H1 (cell line): ENCODE measurements around the gene PLEKHG3. TPM values are rescaled to one million over a fixed set of nuclear protein-coding genes. Genes with fewer than 3 reads are reported as not detected.

Experiments used
- CBX8 ChIP-seq: fragments of 300-800, 300-1000 bp; sonication (generic); IDR thresholded peaks from 2 replicates; pipeline ENCODE4 v1.7.1; 2016; ENCODE audit warnings: low read depth, low read length, borderline replicate concordance
- CEBPB ChIP-seq: IDR thresholded peaks from 2 replicates; pipeline ENCODE4 v1.6.1; 2012; ENCODE audit warnings: low read depth, low read length
- CHD2 ChIP-seq: IDR thresholded peaks from 2 replicates; pipeline ENCODE4 v1.6.1; 2012; ENCODE audit warnings: low read length, improper control_type of control experiment
- JUN ChIP-seq: IDR thresholded peaks from 2 replicates; pipeline ENCODE4 v1.6.1; 2011; ENCODE audit warnings: low read depth, mild to moderate bottlenecking, improper control_type of control experiment, low read length
- PHF8 ChIP-seq: fragments of 200-600 bp; sonication (generic); conservative IDR thresholded peaks from 2 replicates; pipeline ENCODE4 v1.7.1; 2012; ENCODE audit warnings: low read depth, mild to moderate bottlenecking, inconsistent platforms, low read length, moderate library complexity
- TAF7 ChIP-seq: optimal IDR thresholded peaks from 2 replicates; pipeline ENCODE3; 2011; ENCODE audit warnings: low read depth, mild to moderate bottlenecking, inconsistent platforms, low read length, moderate library complexity, borderline replicate concordance
- TEAD4 ChIP-seq: IDR thresholded peaks from 2 replicates; pipeline ENCODE4 v1.6.1; 2012; ENCODE audit warnings: low read depth, low read length, inconsistent platforms, mixed read lengths
- USF2 ChIP-seq: IDR thresholded peaks from 2 replicates; pipeline ENCODE4 v1.6.1; 2011; ENCODE audit warnings: low read length, improper control_type of control experiment
- polyA plus RNA-seq, 7 experiments: library from polyadenylated mRNA; depleted of rRNA in 3 of 7; stranded (reverse) in 5 of 7; unstranded in 2 of 7; fragments of >200 nt in 5 of 7; fragments of 200-250 nt in 2 of 7; gene quantifications; 1 replicate in 5 of 7; 2 replicates in 1 of 7; 4 replicates in 1 of 7; pipeline versions ENCODE4 v1.2.1 to v1.2.3, GENCODE V29; 2011 to 2013; ENCODE audit warnings: missing spikeins in 2 of 7, mixed read lengths in 2 of 7
- total RNA-seq: library from RNA; stranded (reverse); fragmentation: NEBNext Ultra II Directional; extraction: Animal tissue kit (Norgen Biotek cat#: 25700); gene quantifications from 2 replicates; pipeline ENCODE4 v1.2.1, GENCODE V29; 2021

Gene PLEKHG3
- total and polyA plus RNA-seq, 2 of the 8 experiments (the other 6 are each of a cell fraction or from before 2014, with no cell fraction given): 43.4 to 90.6 TPM

GRCh38 chr14:64746298-64747250 is 42.4 kb downstream of the PLEKHG3 start (continued):
- TF ChIP-seq USF2 (no peak), JUN (no peak), TEAD4 (no peak), TAF7 (no peak), PHF8 (no peak), CBX8 (no peak), CEBPB (no peak), CHD2 (no peak)
